Transverse colon (tissue), 4 donors: ENCODE data around the gene KDM5C.

Experiments used
- POLR2A ChIP-seq: fragments of 450-650 bp; IDR thresholded peaks from one replicate; pipeline ENCODE4 v1.6.1; 2016; ENCODE audit warnings: antibody characterized with exemption, mild to moderate bottlenecking, moderate library complexity
- POLR2AphosphoS5 ChIP-seq, 3 donors: sonication (generic); formaldehyde crosslinking; IDR thresholded peaks; one replicate each; pipeline ENCODE4 v1.6.1; 2016; ENCODE audit warnings: antibody characterized with exemption in 3 of 3
- TF ChIP-seq, protein P1 (sequence below), 5 experiments: fragments of 200-600 bp in 3 of 5; fragments of 450-650 bp in 2 of 5; sonication (generic) in 3 of 5; IDR thresholded peaks; 1 replicate in 2 of 5; 2 replicates in 3 of 5; pipeline ENCODE4 v1.5.1; 2016 to 2017; ENCODE audit warnings: antibody characterized with exemption in 5 of 5, inconsistent platforms in 3 of 5, mild to moderate bottlenecking in 2 of 5, moderate library complexity in 1 of 5

DNA sequence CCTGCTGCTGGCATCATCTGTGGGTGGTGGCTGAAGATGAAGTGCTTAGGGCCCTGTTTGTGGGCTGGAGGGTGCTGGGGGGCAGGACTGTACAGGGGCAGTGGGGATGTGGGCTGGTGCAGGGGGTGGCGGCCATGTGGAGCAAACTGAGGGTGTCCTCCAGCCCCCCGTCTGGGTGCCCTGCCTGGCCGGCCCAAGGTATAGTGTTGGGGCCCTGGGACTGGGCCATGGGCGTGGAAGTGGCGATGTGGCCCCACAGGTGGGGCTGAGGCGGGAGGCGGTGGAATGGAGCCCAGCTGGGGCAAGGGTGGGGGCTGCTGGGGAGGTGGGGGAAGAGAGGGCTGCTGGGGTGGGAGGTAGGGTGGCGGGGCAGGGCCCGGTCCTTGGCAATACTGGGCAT lies 9.5 kb upstream of the KDM5C start:
- TF ChIP-seq POLR2AphosphoS5 (IDR thresholded peaks at IDR 0.05), result no peak
- TF ChIP-seq, protein P1, sequence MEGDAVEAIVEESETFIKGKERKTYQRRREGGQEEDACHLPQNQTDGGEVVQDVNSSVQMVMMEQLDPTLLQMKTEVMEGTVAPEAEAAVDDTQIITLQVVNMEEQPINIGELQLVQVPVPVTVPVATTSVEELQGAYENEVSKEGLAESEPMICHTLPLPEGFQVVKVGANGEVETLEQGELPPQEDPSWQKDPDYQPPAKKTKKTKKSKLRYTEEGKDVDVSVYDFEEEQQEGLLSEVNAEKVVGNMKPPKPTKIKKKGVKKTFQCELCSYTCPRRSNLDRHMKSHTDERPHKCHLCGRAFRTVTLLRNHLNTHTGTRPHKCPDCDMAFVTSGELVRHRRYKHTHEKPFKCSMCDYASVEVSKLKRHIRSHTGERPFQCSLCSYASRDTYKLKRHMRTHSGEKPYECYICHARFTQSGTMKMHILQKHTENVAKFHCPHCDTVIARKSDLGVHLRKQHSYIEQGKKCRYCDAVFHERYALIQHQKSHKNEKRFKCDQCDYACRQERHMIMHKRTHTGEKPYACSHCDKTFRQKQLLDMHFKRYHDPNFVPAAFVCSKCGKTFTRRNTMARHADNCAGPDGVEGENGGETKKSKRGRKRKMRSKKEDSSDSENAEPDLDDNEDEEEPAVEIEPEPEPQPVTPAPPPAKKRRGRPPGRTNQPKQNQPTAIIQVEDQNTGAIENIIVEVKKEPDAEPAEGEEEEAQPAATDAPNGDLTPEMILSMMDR (IDR thresholded peaks at IDR 0.05), result no peak
- TF ChIP-seq POLR2A, result no peak
